Mesodermal cell (in vitro differentiated cells): ENCODE results near the gene GSN.

Experiments
- H3K27ac ChIP-seq: 2 replicates; pipeline ENCODE4 v1.7.0; 2013; ENCODE audit warnings: mild to moderate bottlenecking, low read depth, low read length, moderate library complexity; ENCODE audit not compliant: severe bottlenecking
- H3K36me3 ChIP-seq: 2 replicates; pipeline ENCODE4 v1.7.1; 2013; ENCODE audit warnings: mild to moderate bottlenecking, low read length, moderate library complexity; ENCODE audit not compliant: control insufficient read depth, insufficient read depth
- H3K4me1 ChIP-seq: one replicate; pipeline ENCODE4 v1.7.1; 2013; ENCODE audit warnings: mild to moderate bottlenecking, low read length; ENCODE audit not compliant: insufficient read depth, control insufficient read depth, poor library complexity, severe bottlenecking
- H3K4me3 ChIP-seq: 2 replicates; pipeline ENCODE4 v1.7.0; 2013; ENCODE audit warnings: low read length, control low read depth, mild to moderate bottlenecking; ENCODE audit not compliant: insufficient read depth, poor library complexity, severe bottlenecking; ENCODE audit errors: extremely low read depth
- H3K9me3 ChIP-seq: 2 replicates; pipeline ENCODE4 v1.7.1; 2013; ENCODE audit warnings: mild to moderate bottlenecking, low read length, moderate library complexity; ENCODE audit not compliant: control insufficient read depth
- WGBS, 2 experiments: methylation state at CpG; one replicate each; pipeline ENCODE4 v1.1.5; 2013; ENCODE audit warnings: missing lambda C conversion rate in 2 of 2; ENCODE audit not compliant: insufficient coverage in 2 of 2; 5-methylcytosine and 5-hydroxymethylcytosine counted together

Gene GSN

DNA sequence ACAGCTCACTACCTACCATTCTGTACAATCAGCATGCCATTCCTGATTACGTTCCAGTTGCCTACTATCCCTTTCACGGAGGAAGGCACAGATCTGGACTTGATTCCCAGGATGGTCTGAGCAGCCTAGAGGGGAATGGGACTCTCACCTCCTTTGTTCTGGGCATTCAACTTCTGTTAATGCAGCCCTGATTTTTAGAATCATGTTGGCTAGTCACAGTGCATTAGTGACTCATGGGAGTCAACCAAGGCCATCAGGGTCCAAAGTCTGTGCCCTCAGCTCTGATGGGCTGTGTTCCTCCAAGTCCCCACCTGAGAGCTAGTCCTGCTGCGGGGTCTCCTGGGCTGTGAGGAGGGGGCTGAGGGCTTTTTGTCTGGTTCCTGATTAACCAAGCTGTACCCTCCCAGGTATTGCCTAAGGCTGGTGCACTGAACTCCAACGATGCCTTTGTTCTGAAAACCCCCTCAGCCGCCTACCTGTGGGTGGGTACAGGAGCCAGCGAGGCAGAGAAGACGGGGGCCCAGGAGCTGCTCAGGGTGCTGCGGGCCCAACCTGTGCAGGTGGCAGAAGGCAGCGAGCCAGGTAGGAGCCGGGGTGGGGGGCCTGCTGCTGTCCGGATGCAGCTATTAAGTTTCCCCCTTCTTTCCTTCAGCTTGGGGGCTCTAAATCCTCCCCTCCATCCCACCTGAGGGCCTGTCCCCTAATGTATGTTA, 59.1 kb downstream of the GSN start:
- peaks cover 6% of the 10 kb centered on the region for H3K4me1 ChIP-seq
- WGBS, 2 experiments = 97% methylated on average over 6 to 10 of the region's 11 CpGs
- H3K27ac ChIP-seq = no peak overlapping the region
- H3K36me3 ChIP-seq = peaks cover 99% of the 10 kb centered on the region
- no peak overlapping the region for H3K4me3 ChIP-seq
- H3K9me3 ChIP-seq = no peaks in the 10 kb centered on the region

DNA sequence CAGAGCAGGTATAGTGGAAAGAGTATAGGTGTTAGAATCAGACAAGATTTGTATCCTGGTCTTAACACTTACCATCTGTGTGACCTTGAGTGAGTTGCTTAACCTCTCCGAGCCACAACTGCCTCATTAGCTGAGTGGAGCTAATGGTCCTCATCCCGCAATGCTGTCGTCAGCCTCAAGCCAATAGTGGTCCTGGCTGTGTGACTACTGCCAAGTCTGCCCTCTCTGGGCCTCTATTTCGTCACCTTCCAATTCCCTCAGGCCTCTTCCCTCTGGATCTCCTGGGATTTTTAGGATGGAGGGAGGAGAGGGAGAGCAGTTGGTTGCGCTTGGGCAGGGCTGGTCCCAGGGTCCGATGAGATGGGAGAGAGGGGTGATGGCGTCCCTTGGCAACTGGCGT, 60.5 kb downstream of the GSN start:
- Histone ChIP-seq H3K4me3 (no peak overlapping the region), H3K27ac (no peak overlapping the region), H3K4me1 (peaks cover 6% of the 10 kb centered on the region), H3K36me3 (peaks cover 97% of the 10 kb centered on the region), H3K9me3 (no peaks in the 10 kb centered on the region)
- WGBS, 2 experiments = 81 to 82% methylated on average over 6 to 7 of the region's 8 CpGs

DNA sequence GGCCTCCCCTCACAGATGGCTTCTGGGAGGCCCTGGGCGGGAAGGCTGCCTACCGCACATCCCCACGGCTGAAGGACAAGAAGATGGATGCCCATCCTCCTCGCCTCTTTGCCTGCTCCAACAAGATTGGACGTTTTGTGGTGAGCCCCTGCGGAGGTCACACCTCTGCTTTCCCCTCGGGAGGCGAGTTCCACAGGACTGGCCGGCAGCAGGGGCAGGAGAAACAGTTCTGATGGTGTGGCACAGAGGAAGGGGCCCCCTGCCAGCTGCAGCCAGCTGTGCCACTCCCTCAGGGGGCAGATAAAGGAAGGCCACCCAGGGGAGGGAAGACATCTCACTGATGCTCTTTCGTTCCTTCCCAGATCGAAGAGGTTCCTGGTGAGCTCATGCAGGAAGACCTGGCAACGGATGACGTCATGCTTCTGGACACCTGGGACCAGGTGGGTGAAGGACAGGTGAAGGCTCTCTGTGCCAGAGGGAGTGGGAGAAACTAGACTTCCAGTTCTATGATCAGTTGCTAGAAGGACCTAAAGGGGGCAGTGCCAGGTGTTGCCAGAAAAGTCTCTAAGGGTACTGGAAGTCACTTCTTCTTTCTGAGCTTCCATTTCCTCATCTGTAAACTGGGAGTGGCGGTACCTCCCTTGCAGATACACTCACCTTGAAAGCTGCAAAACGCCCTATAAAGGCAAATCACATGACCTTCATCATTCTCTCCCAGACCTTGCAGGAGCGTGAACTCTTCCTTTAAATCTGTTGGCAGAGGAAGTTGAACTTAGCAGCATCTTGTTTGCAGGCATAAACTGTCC, 61.1 kb downstream of the GSN start:
- H3K27ac ChIP-seq = no peak overlapping the region
- H3K4me3 ChIP-seq = no peak overlapping the region
- H3K4me1 ChIP-seq = peaks cover 6% of the 10 kb centered on the region
- peaks cover 96% of the 10 kb centered on the region for H3K36me3 ChIP-seq
- H3K9me3 ChIP-seq = no peaks in the 10 kb centered on the region
- WGBS, 2 experiments = 96 to 98% methylated on average over 14 to 16 of the region's 16 CpGs

DNA sequence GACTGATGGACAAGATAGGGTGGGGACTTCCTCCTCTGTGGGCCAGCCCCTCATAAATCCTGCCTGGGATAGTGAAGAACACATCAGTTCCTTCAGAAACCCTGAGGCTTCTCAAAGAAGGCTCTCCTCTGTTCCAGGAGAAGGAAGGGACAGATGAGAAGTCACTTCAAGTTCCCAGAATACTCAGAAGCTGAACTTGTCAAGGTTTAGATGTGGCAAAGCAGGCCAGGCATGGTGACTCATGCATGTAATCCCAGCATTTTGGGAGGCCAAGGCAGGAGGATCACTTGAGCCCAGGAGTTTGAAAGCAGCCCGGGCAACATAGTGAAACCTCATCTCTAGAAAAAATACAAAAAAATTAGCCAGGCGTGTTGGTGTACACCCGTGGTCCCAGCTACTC, 63.6 kb downstream of the GSN start:
- Histone ChIP-seq H3K36me3 (peaks cover 74% of the 10 kb centered on the region), H3K4me1 (no peaks in the 10 kb centered on the region), H3K27ac (no peak overlapping the region), H3K4me3 (no peak overlapping the region), H3K9me3 (no peaks in the 10 kb centered on the region)
- WGBS, 2 experiments = 100% methylated on average over 3 of the region's 3 CpGs

DNA sequence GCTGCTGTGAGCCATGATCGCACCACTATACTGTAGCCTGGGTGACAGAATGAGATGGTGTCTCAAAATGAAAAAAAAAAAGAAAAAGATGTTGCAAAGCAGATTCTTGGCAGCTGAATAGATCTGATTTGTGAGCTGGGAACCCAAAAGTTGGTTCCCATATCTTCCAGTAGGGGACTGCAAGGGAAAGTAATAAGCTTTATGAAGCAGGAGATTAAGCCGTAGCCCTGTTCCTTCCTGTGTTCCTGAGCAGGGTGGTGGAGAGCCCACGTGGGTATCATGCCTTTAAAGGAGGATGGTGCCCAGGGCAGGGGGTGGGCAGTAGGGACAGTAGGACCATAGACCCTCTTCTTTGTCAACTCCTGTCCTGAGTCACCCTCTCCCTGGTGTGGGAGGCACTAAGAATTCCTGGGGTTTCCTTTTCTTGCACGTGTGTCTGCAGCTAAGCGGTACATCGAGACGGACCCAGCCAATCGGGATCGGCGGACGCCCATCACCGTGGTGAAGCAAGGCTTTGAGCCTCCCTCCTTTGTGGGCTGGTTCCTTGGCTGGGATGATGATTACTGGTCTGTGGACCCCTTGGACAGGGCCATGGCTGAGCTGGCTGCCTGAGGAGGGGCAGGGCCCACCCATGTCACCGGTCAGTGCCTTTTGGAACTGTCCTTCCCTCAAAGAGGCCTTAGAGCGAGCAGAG, 64.2 kb downstream of the GSN start:
- H3K36me3 ChIP-seq = peaks cover 68% of the 10 kb centered on the region

DNA sequence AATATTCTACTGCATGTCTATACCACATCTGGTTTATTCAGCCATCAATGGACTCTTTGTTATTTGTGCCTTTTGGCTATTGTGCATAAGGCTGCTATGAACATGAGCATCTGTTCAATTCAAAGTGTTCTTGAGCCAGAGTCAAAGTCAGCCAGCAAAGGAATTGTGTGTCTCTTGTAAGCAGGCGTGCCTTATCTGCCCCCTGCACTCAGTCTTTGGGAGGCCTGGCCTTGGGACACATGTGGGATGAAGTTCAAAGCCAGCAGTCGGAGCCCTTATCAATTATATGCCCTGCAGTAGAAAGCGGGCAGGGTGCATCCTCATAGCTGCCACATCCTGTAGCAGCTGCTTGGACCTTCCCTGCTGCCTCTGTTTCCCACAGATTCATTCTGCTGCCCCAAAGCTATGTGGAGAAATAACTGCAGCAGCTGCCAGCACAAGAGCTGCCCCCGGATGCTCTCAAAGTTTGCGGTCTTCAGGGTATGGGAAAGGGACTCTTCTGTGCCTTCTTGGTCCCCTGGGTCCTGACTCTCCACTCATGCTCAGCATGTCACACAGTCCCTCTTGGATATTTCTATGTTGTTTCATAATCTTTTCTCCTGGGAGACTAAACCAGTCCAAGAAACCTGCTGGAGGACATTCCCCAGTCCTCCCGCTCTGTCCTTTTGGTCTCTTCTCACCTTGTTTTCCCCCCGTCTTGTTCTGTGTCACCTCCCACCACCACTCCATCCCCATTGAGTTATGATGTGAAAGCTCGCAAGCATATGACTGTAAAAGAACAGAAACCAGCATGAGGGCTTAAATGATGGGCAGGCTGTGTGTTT, 66.2 kb downstream of the GSN start:
- WGBS, 2 experiments = 95 to 98% methylated on average over 4 to 7 of the region's 8 CpGs
- H3K9me3 ChIP-seq = no peaks in the 10 kb centered on the region
- H3K36me3 ChIP-seq = peaks cover 48% of the 10 kb centered on the region
- no peak overlapping the region for H3K27ac ChIP-seq
- H3K4me3 ChIP-seq = no peak overlapping the region
- H3K4me1 ChIP-seq = no peaks in the 10 kb centered on the region

More for the DNA sequence above, 64.2 kb downstream of the GSN start:
- 89 to 90% methylated on average over 11 to 12 of the region's 14 CpGs for WGBS, 2 experiments
- H3K27ac ChIP-seq = no peak overlapping the region
- H3K9me3 ChIP-seq = no peaks in the 10 kb centered on the region
- H3K4me3 ChIP-seq = no peak overlapping the region
- no peaks in the 10 kb centered on the region for H3K4me1 ChIP-seq

DNA sequence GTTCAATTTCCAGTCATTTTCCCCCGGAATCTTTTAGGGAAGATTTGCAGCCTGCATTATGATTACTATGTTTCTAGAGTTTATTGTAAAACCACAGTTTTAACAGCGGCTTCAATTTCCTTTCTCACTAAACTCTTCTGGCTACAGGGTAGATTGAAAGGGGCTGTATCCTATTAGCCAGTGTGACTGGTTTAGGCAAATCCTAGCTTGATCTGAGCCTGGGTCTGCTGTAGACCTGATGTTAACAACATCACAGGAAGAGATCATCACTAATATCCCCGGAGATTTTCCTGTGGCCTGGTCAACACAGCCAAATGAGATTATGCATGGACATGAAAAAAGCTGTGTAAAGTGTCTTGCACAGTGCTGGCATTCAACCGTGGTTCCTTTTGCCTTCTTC, 68.7 kb downstream of the GSN start:
- H3K9me3 ChIP-seq = no peaks in the 10 kb centered on the region
- 100% methylated on average over 1 to 2 of the region's 4 CpGs for WGBS, 2 experiments
- H3K27ac ChIP-seq = no peak overlapping the region
- H3K36me3 ChIP-seq = peaks cover 22% of the 10 kb centered on the region
- no peaks in the 10 kb centered on the region for H3K4me1 ChIP-seq
- H3K4me3 ChIP-seq = no peak overlapping the region

DNA sequence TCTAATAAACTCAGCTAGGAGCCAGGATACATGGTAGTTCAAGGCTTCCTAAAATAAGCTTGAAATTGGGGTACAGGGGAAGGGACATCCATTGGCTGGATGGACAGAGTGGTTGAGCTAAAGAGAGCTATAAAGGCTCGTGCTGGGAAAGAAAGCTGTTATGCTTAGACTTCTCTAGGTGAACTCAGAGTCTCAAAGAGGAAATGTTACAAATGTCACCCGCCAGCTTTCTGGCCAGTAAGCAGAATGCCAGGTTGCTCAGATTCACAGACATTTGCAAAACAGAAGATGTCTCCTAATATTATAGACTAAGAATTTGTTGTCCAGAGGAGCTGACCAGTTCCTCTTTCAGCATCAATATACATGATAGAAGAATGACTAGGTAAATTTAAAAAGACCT, 71.5 kb downstream of the GSN start:
- no peak overlapping the region for H3K27ac ChIP-seq
- no peak overlapping the region for H3K4me3 ChIP-seq
- H3K36me3 ChIP-seq = no peaks in the 10 kb centered on the region
- WGBS, 2 experiments = 92 to 93% methylated on average over 1 to 2 of the region's 2 CpGs
- H3K4me1 ChIP-seq = no peaks in the 10 kb centered on the region
- no peaks in the 10 kb centered on the region for H3K9me3 ChIP-seq

DNA sequence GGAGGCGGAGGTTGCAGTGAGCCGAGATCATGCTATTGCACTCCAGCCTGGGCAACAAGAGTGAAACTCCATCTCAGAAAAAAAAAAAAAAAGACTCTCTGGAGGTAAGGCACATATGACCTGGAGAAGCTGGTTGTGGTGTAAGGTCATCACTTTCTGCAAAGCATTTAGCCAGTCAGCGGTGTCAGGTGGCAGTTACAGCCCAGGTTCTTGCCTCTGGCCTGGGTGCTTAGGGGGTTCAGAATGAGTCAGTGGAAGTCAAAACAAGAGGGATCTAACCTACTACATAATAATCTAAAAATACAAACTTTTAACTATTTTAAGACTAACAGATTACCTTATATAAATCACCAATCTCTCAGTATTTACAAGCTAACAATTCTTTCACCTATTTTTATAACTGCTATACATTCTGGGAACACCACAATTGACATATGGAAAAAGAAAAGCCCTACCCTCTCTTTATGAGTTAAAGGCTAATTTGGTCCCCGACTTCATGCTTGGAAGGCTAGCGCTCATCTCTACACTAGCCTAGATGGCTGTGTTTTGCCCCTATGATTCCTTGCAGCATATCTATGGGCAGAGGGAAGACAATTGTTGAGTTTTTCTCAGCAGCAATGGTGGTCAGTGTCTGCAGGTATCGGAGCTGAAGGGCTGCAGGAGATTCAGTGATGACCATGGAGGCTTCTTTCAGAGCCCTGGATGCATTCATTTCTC, 72.9 kb downstream of the GSN start:
- H3K4me3 ChIP-seq = no peak overlapping the region
- WGBS, 2 experiments = 100% methylated on average over 1 to 5 of the region's 6 CpGs
- H3K9me3 ChIP-seq = no peaks in the 10 kb centered on the region
- H3K27ac ChIP-seq = no peak overlapping the region
- H3K4me1 ChIP-seq = no peaks in the 10 kb centered on the region
- H3K36me3 ChIP-seq = no peaks in the 10 kb centered on the region

DNA sequence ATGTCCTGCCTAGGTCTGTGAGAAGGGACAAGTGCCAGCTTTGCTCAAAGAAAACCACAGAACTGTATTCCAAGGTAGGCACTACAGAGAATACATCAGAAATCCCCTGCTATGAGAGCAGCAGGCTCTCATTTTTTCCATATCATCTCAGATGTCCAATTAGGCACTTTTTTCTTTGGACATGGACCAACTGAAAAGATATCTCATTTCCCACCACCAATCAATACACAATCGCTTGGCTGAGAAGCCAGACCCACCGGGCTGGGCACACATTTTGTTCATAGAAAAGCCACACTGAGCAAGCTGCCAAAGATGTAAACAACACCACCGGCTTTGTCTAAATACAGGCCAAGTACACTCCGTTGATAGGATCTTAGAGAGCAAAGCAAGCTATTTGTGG, 76.2 kb downstream of the GSN start:
- no peaks in the 10 kb centered on the region for H3K9me3 ChIP-seq
- no peak overlapping the region for H3K27ac ChIP-seq
- no peaks in the 10 kb centered on the region for H3K36me3 ChIP-seq
- H3K4me3 ChIP-seq = no peak overlapping the region
- no peaks in the 10 kb centered on the region for H3K4me1 ChIP-seq
- 100% methylated on average over 3 to 4 of the region's 4 CpGs for WGBS, 2 experiments
